Mesendoderm (in vitro differentiated cells): ENCODE data around the gene PIAS1.
"Not testable (repeated sequence)": the region's sequence is repeated elsewhere in the genome, so short reads cannot be mapped to it uniquely, and the experiment has no call there.

ENCODE experiments used
- DNase-seq: peaks from one replicate; pipeline ENCODE4 v3.0.0; 2013
- H2AK5ac ChIP-seq: 2 replicates; pipeline ENCODE4 v1.6.1; 2013; ENCODE audit warnings: low read length, inconsistent platforms
- H2BK120ac ChIP-seq: 2 replicates; pipeline ENCODE4 v1.6.1; 2013; ENCODE audit warnings: low read depth, mild to moderate bottlenecking, low read length, moderate library complexity, mixed read lengths
- H2BK15ac ChIP-seq: replicated peaks from 2 replicates; pipeline ENCODE4 v1.6.1; 2013; ENCODE audit warnings: low read depth, mild to moderate bottlenecking, moderate library complexity
- H2BK5ac ChIP-seq: 2 replicates; pipeline ENCODE4 v1.6.1; 2013; ENCODE audit warnings: low read length, inconsistent platforms
- H3K18ac ChIP-seq: 2 replicates; pipeline ENCODE4 v1.6.1; 2013; ENCODE audit warnings: mild to moderate bottlenecking, low read length, mixed read lengths
- H3K23ac ChIP-seq: one replicate; pipeline ENCODE4 v1.6.1; 2013; ENCODE audit warnings: low read length
- H3K27ac ChIP-seq: 2 replicates; pipeline ENCODE4 v1.5.1; 2013; ENCODE audit warnings: low read depth, mild to moderate bottlenecking, inconsistent platforms, low read length, moderate library complexity
- H3K27me3 ChIP-seq: 2 replicates; pipeline ENCODE4 v1.6.1; 2013; ENCODE audit warnings: low read length, control low read depth, mild to moderate bottlenecking, inconsistent platforms; ENCODE audit not compliant: insufficient read depth, poor library complexity
- H3K36me3 ChIP-seq: 2 replicates; pipeline ENCODE4 v1.6.1; 2013; ENCODE audit warnings: low read length, inconsistent platforms; ENCODE audit not compliant: control insufficient read depth, insufficient read depth
- H3K4ac ChIP-seq: one replicate; pipeline ENCODE4 v1.6.1; 2013; ENCODE audit warnings: low read depth, mild to moderate bottlenecking, low read length, moderate library complexity
- H3K4me1 ChIP-seq: 2 replicates; pipeline ENCODE4 v1.6.1; 2013; ENCODE audit warnings: low read depth, low read length, inconsistent platforms; ENCODE audit not compliant: control insufficient read depth
- H3K4me2 ChIP-seq: 2 replicates; pipeline ENCODE4 v1.6.1; 2013; ENCODE audit warnings: low read length
- H3K4me3 ChIP-seq: 2 replicates; pipeline ENCODE4 v1.5.1; 2013; ENCODE audit warnings: mild to moderate bottlenecking, low read length
- H3K56ac ChIP-seq: one replicate; pipeline ENCODE4 v1.6.1; 2013; ENCODE audit warnings: low read length
- H3K79me1 ChIP-seq: 2 replicates; pipeline ENCODE4 v1.6.1; 2013; ENCODE audit warnings: low read length, inconsistent platforms
- H3K79me2 ChIP-seq: 2 replicates; pipeline ENCODE4 v1.6.1; 2013; ENCODE audit warnings: mild to moderate bottlenecking, low read length; ENCODE audit not compliant: control insufficient read depth, insufficient read depth
- H3K9ac ChIP-seq: 2 replicates; pipeline ENCODE4 v1.6.1; 2013; ENCODE audit warnings: low read length, inconsistent platforms
- H4K5ac ChIP-seq: one replicate; pipeline ENCODE4 v1.6.1; 2013; ENCODE audit warnings: low read length
- H4K8ac ChIP-seq: one replicate; pipeline ENCODE4 v1.6.1; 2013; ENCODE audit warnings: low read depth, mild to moderate bottlenecking, control low read depth, low read length, moderate library complexity
- WGBS: extraction: QIAGEN DNeasy Blood & Tissue Kit; methylation state at CpG from one replicate; pipeline ENCODE4 v1.1.7; 2013; ENCODE audit warnings: low lambda C conversion rate, missing lambda C conversion rate; ENCODE audit not compliant: insufficient coverage; ENCODE audit errors: extremely low coverage; 5-methylcytosine and 5-hydroxymethylcytosine counted together

The PIAS1 gene

GRCh38 chr15:68209735-68210408, 155.8 kb downstream of the PIAS1 start:
- no peak overlapping the region for H3K56ac ChIP-seq
- no peak overlapping the region for H3K9ac ChIP-seq
- no peak overlapping the region for H2BK15ac ChIP-seq
- WGBS, result no CpG with 5 or more reads among the region's 13 CpGs
- peaks cover 12% of the 10 kb centered on the region for H3K4me1 ChIP-seq
- no peak overlapping the region for H3K4me2 ChIP-seq
- no peaks in the 10 kb centered on the region for H3K27me3 ChIP-seq
- H3K23ac ChIP-seq, result no peak overlapping the region
- H4K8ac ChIP-seq, result no peak overlapping the region
- no peaks in the 10 kb centered on the region for H3K79me2 ChIP-seq
- no peak for DNase-seq
- H3K4ac ChIP-seq, result no peak overlapping the region
- H3K27ac ChIP-seq, result no peak overlapping the region
- H3K4me3 ChIP-seq, result no peak overlapping the region
- H2AK5ac ChIP-seq, result no peak overlapping the region
- H3K18ac ChIP-seq, result no peak overlapping the region
- H2BK120ac ChIP-seq, result no peak overlapping the region
- H2BK5ac ChIP-seq, result no peak overlapping the region
- H3K79me1 ChIP-seq, result peaks cover 14% of the 10 kb centered on the region
- no peak overlapping the region for H4K5ac ChIP-seq
- no peaks in the 10 kb centered on the region for H3K36me3 ChIP-seq

- Histone ChIP-seq H4K5ac (no peak overlapping the region), H3K4ac (no peak overlapping the region), H3K4me3 (no peak overlapping the region), H2BK120ac (no peak overlapping the region), H4K8ac (no peak overlapping the region), H3K36me3 (no peaks in the 10 kb centered on the region), H3K79me1 (peaks cover 16% of the 10 kb centered on the region), H3K4me1 (peaks cover 10% of the 10 kb centered on the region), H3K79me2 (no peaks in the 10 kb centered on the region), H3K27me3 (no peaks in the 10 kb centered on the region), H3K18ac (no peak overlapping the region), H2BK5ac (no peak overlapping the region), H3K9ac (no peak overlapping the region), H3K56ac (no peak overlapping the region), H3K23ac (no peak overlapping the region), H2BK15ac (no peak overlapping the region), H3K27ac (no peak overlapping the region), H2AK5ac (no peak overlapping the region), H3K4me2 (no peak overlapping the region)
- WGBS, result no CpG with 5 or more reads among the region's 9 CpGs
- DNase-seq, result no peak
These were observed 156.3 kb downstream of the PIAS1 start for GRCh38 chr15:68210409-68210756.

GRCh38 chr15:68210821-68211655, 156.9 kb downstream of the PIAS1 start:
- no CpG with 5 or more reads among the region's 23 CpGs for WGBS
- DNase-seq, result peak; percentile 74
- Histone ChIP-seq H3K4me2 (no peak overlapping the region), H3K56ac (no peak overlapping the region), H3K9ac (no peak overlapping the region), H3K79me2 (no peaks in the 10 kb centered on the region), H2BK120ac (no peak overlapping the region), H3K23ac (no peak overlapping the region), H2BK15ac (no peak overlapping the region), H2AK5ac (no peak overlapping the region), H3K18ac (no peak overlapping the region), H3K27ac (no peak overlapping the region), H3K79me1 (peaks cover 17% of the 10 kb centered on the region), H4K5ac (no peak overlapping the region), H2BK5ac (no peak overlapping the region), H3K27me3 (no peaks in the 10 kb centered on the region), H3K4ac (no peak overlapping the region), H3K36me3 (no peaks in the 10 kb centered on the region), H4K8ac (no peak overlapping the region), H3K4me3 (no peak overlapping the region), H3K4me1 (peaks cover 7% of the 10 kb centered on the region)

- no CpG with 5 or more reads among the region's 14 CpGs for WGBS
- no peaks in the 10 kb centered on the region for H3K4me1 ChIP-seq
These were observed 157.7 kb downstream of the PIAS1 start for GRCh38 chr15:68211656-68212320.

GRCh38 chr15:68213491-68213845, 159.4 kb downstream of the PIAS1 start:
- H3K9ac ChIP-seq, DNase-seq, H3K4ac ChIP-seq, H4K8ac ChIP-seq, H3K36me3 ChIP-seq, H3K27me3 ChIP-seq, H3K4me2 ChIP-seq, H2BK120ac ChIP-seq, H2BK5ac ChIP-seq, H4K5ac ChIP-seq, H2BK15ac ChIP-seq, H3K23ac ChIP-seq, H3K4me1 ChIP-seq, H3K27ac ChIP-seq, H3K56ac ChIP-seq, H3K18ac ChIP-seq, H3K4me3 ChIP-seq, H2AK5ac ChIP-seq, H3K79me2 ChIP-seq: not testable (repeated sequence)
- H3K79me1 ChIP-seq, result peaks cover 20% of the 10 kb centered on the region
- WGBS, result no CpG with 5 or more reads among the region's 6 CpGs

More at GRCh38 chr15:68211656-68212320, 157.7 kb downstream of the PIAS1 start:
- H3K4me3 ChIP-seq, result no peak overlapping the region
- H2AK5ac ChIP-seq, result no peak overlapping the region
- H3K27ac ChIP-seq, result no peak overlapping the region
- no peak overlapping the region for H2BK120ac ChIP-seq
- H3K79me2 ChIP-seq, result no peaks in the 10 kb centered on the region
- DNase-seq, result no peak
- no peak overlapping the region for H3K18ac ChIP-seq
- no peak overlapping the region for H3K9ac ChIP-seq
- H3K79me1 ChIP-seq, result peaks cover 18% of the 10 kb centered on the region
- no peak overlapping the region for H3K56ac ChIP-seq
- no peaks in the 10 kb centered on the region for H3K36me3 ChIP-seq
- H3K4me2 ChIP-seq, result no peak overlapping the region
- no peak overlapping the region for H4K8ac ChIP-seq
- no peak overlapping the region for H3K23ac ChIP-seq
- H3K27me3 ChIP-seq, result no peaks in the 10 kb centered on the region
- H2BK15ac ChIP-seq, result no peak overlapping the region
- no peak overlapping the region for H3K4ac ChIP-seq
- no peak overlapping the region for H2BK5ac ChIP-seq
- no peak overlapping the region for H4K5ac ChIP-seq
